HuH-7 (cell line): ENCODE data around the gene TSEN15.

Experiments used
- DNase-seq: peaks from one replicate; pipeline ENCODE4 v3.0.0; 2011; ENCODE audit warnings: low spot score

TSEN15 gene

DNA sequence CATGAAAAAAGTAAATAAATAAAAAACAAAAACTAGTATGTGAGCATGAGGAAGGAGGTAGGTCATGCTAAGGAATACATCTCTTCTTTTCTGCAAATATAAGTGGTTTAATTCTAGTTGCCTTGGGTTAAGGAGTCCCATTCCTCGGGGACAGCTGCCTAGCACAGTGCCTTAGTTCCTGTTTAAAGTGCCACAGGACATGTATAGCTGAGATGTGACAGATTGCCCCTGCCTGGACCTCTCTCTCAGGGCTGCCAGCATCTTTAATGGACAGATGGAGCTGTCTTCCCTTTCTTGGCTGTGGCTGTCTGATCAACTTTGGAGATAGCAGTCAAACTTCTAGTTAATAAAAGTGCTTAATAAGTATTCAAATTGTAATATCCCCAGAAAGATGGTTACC lies 50.0 kb downstream of the TSEN15 start:
- DNase-seq = no peak

DNA sequence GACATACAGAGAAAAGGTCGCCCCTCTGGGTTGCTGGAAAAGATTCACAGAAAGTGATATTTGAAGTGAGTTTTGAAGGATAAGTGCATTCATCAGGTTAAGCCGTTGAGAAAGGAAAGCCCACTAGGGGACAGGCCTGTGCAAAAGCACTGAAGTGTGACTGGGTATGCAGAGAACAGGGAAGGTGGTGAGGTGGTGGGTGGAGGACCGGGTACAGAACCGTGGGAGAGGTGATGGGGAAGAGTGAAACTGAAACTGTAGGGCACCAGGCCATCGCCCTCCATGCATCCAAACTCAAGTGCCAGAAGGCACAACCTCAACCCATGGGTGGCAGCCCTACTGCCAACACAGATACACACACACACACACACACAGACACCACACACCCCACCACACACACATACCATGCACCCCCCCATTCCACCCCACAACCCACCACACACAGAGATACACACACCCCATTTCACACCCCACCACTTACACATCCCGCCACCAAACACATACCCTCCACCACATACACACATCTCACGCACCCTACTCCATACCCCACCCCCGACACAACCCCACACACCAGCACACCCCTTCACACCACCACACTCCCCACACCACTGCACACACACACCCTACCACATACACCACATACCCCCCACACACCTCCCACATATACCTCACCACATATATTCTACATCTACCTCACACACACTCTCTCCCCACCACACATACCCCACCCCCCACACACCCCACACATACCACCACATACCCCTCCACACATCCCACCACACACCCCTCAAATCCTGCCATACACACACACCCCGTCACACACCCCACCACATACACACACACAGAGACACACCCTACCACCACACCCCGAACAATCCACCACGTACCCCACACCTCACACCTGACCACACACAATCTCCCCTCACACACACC lies 59.0 kb downstream of the TSEN15 start:
- no peak for DNase-seq

DNA sequence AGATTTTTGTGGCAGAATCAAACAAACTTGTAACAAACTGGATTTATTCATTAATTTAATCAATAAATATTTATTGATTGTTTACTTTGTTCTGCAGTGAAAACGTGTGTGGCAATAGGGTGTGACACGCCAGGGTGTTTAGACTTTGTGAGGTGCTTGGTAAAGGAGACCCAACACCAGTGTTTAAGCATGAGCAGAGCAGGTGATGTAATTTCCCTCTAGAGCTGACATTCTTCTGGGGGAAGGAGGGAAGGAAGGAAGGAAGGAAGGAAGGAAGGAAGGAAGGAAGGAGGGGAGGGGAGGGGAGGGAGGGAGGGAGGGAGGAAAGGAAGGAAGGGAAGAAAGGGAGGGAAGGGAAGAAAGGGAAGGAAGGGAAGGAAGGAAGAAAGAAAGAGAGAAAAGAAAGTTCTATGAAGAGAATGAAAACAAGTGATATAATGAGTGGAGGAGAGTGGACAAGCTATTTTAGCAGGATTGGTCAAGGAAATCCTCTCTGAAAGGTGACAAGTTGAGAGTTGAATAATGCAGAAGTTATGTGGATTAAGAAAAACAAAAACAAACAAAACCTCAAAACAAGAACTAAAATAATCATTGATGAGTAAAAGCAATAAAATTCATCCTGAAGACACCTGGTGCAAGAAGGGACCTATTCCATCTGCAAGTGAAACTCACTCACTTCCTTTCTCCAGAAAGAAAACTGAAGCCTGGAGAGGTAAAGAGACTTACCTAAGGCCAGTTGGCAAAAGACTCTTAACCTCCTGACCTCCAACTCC lies 60.8 kb downstream of the TSEN15 start:
- DNase-seq = no peak

DNA sequence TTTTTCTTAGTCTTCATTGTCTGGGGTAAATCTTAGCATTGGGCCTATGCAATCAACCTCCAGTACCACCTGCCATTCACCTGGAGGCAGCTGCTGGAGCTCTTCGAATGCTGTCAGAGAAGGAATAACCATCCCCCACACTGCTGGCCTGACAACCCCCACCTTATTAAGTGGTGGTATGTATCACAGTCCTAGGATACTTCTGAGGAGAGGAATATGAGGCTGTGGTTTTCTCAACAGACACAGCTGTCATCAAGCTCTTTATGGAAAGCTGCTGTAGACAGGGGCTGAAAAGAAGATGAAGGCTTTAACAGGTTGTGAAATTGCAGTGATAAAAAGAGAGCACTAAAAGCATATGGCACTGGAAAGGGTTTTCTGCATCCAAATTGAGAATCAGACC lies 61.7 kb downstream of the TSEN15 start:
- DNase-seq = no peak

DNA sequence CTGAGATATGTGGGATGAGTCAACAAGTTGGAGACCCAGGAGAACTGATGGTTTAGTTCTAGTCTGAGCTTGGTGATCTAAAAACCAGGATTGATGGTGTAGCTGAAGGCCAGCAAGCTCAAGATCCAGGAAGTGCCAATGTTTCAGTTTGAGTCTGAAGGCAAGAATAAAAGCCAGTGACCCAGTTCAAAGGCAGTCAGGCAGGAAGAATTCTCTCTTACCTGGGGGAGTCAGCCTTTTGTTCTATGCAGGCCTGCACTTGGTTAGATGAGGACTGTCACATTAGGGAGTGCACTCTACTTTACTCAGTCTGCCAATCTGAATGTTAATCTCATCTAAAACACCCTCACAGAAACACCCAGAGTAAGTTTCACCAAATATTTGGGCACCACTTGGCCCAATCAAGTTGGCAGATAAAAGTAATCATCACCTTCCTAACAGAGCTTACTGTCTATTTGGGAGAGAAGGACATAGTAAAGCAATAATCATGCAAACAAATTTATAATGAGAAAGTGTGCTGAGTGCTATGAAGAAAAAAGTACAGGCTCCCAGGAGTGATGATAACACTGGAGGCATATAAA lies 63.4 kb downstream of the TSEN15 start:
- DNase-seq = no peak

DNA sequence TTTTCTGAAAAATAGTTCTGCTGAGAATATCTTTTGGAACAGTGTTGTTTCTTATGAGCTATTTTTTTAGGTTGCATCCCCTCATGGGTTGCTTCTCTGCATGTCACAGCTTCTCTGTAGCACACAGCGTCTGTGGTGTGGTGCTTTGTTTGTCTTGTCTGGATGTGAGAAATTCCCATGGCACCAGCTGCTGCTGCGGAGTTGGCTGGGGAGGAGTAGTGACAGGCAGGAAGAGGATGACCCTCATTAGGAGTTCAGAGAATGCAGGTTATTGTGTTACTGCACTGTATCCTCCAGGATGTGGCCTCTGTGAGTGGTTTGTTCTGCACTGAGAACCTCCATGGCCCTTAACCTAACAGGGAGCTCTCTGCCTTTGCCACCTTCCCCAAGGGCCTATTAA lies 64.8 kb downstream of the TSEN15 start:
- DNase-seq = no peak

DNA sequence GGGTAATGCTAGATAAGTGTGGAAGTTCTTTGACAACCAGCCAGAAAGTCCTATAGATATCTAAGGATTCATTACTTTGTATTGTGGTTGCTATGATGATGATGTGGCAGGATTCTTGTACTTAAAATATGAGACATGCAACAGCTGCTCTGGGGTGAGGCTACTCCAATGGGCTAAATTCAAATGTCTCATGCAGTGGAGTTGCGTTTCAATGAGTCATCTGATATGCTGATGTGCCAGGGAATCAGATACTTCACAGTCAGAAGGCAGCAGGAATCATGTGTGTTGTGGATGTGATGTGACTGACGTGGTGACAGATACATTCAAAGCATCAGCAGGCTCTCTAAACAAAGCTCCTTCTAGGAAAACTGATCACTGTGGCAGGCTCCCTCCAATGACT lies 66.5 kb downstream of the TSEN15 start:
- DNase-seq = no peak
